ENCODE results near the gene CLCN1. TPM values are rescaled to one million over a fixed set of nuclear protein-coding genes. Genes with fewer than 3 reads are reported as not detected.

Gene CLCN1
- total RNA-seq, 1 experiment from 2014 or later: 0.13 TPM

DNA sequence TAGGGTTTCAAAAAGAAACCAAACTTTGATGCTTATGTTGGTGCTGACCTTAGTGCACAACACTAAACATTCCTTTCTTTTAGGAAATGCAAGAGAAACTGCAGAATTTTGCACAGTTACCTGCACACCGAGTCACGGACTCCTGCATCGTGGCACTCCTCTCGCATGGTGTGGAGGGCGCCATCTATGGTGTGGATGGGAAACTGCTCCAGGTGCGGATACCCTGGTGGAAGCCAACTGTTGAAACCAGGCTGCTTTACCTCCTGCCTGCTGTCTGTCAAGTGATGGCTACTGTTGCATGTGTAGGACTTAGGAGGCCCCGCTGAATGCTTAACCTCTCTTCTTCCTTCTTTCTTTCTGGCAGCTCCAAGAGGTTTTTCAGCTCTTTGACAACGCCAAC, 16.1 kb upstream of the CLCN1 start:
- Histone ChIP-seq H4K5ac (ENCODE audit: insufficient read length, low read depth, low read length) (no peak overlapping the region), H4K20me1 (ENCODE audit: control insufficient read depth, insufficient read depth, insufficient read length) (no peaks in the 10 kb centered on the region), H3K4me2 (ENCODE audit: insufficient read depth, insufficient read length, low read length) (no peak overlapping the region), H3K18ac (ENCODE audit: insufficient read length, low read depth, low read length) (no peak overlapping the region), H3K9ac (ENCODE audit: extremely low read depth, insufficient read length, low read length) (no peak overlapping the region), H4K91ac (ENCODE audit: insufficient read length, low read depth, low read length) (no peak overlapping the region), H2BK15ac (ENCODE audit: low read depth, low read length) (no peak overlapping the region), H3K23ac (ENCODE audit: insufficient read length, low read depth, low read length) (no peak overlapping the region), H3K23me2 (ENCODE audit: insufficient read length, low read depth, low read length, poor library complexity, severe bottlenecking) (no peaks in the 10 kb centered on the region), H3K79me2 (ENCODE audit: insufficient read depth, low read length) (0 out of 2 replicates have a peak, but pooled peaks cover 2% of the 10 kb centered on the region), H2BK20ac (ENCODE audit: low read depth, low read length, poor library complexity, severe bottlenecking) (no peak overlapping the region), H3K9me3 (ENCODE audit: control insufficient read depth, low read depth, low read length) (no peaks in the 10 kb centered on the region), H3K27ac (ENCODE audit: insufficient read length, low read depth, low read length) (no peak overlapping the region), H4K8ac (replicated peaks; ENCODE audit: insufficient read length, low read depth, low read length) (no peak overlapping the region), H2AFZ (ENCODE audit: low read length) (no peak overlapping the region), H3K4me1 (ENCODE audit: insufficient read depth, low read length) (no peaks in the 10 kb centered on the region), H3T11ph (ENCODE audit: low read length) (no peak overlapping the region), H3K79me1 (ENCODE audit: insufficient read depth, low read depth, low read length, poor library complexity, severe bottlenecking) (no peaks in the 10 kb centered on the region), H3K27me3 (ENCODE audit: insufficient read depth, low read length) (no peaks in the 10 kb centered on the region), H2BK12ac (ENCODE audit: insufficient read length, low read depth, low read length) (no peak overlapping the region), H2BK120ac (ENCODE audit: low read depth, low read length, poor library complexity, severe bottlenecking) (no peak overlapping the region), H3K14ac (ENCODE audit: insufficient read depth, low read length) (no peak overlapping the region), H2AK5ac (ENCODE audit: insufficient read length, low read length) (no peak overlapping the region), H2BK5ac (ENCODE audit: insufficient read length, low read length) (no peak overlapping the region), H3K4ac (ENCODE audit: low read depth, low read length) (no peak overlapping the region), H3K56ac (ENCODE audit: insufficient read length, low read depth, low read length) (no peak overlapping the region)
- peak; percentile 57 for DNase-seq
- no peak overlapping the region for H3K27ac Mint-ChIP-seq
- H3K4me1 Mint-ChIP-seq: no peaks in the 10 kb centered on the region
- H3K27me3 Mint-ChIP-seq (ENCODE audit: low read depth): no peaks in the 10 kb centered on the region; the same call in 1 of the 2 replicates
- WGBS (ENCODE audit: extremely low coverage, insufficient read length, low lambda C conversion rate): no CpG with 5 or more reads among the region's 8 CpGs
- H3K9me3 Mint-ChIP-seq: no peaks in the 10 kb centered on the region
- TF ChIP-seq, protein P1, sequence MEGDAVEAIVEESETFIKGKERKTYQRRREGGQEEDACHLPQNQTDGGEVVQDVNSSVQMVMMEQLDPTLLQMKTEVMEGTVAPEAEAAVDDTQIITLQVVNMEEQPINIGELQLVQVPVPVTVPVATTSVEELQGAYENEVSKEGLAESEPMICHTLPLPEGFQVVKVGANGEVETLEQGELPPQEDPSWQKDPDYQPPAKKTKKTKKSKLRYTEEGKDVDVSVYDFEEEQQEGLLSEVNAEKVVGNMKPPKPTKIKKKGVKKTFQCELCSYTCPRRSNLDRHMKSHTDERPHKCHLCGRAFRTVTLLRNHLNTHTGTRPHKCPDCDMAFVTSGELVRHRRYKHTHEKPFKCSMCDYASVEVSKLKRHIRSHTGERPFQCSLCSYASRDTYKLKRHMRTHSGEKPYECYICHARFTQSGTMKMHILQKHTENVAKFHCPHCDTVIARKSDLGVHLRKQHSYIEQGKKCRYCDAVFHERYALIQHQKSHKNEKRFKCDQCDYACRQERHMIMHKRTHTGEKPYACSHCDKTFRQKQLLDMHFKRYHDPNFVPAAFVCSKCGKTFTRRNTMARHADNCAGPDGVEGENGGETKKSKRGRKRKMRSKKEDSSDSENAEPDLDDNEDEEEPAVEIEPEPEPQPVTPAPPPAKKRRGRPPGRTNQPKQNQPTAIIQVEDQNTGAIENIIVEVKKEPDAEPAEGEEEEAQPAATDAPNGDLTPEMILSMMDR (conservative IDR thresholded peaks at IDR 0.05): peak; percentile 82
- no peak overlapping the region for H3K4me3 Mint-ChIP-seq
- H3K36me3 Mint-ChIP-seq (ENCODE audit: insufficient read depth in 1 of 3, low read depth in 3 of 3): peaks cover 69 to 94% (median 93%) of the 10 kb centered on the region in 3 experiments
